ENCODE measurements around the gene FGR. TPM values are rescaled to one million over a fixed set of nuclear protein-coding genes. Genes with fewer than 3 reads are reported as not detected.
A peak's percentile ranks its signal among the peaks of the same experiment; 100 is the strongest.

The FGR gene
- total RNA-seq, 1 experiment from 2014 or later: not detected

GRCh38 chr1:27562534-27563340 is 72.2 kb downstream of the FGR start:
- no TSS peak for BruUV-seq (replicated peaks)
- H3K4me1 ChIP-seq (replicated peaks; ENCODE audit: insufficient read depth): peaks cover 43% of the 10 kb centered on the region
- H3K4me3 ChIP-seq: no peak overlapping the region
- ChIA-PET CTCF (interaction anchor here (1.0 kb wide), 1 partner anchor 38 kb away, joined by 10 read pairs; no protein-coding TSS in a partner anchor), POLR2A (ENCODE audit: unreplicated experiment) (interaction anchor here (0.7 kb wide), 1 partner anchor 300 kb away, joined by 3 read pairs; no protein-coding TSS in a partner anchor)
- H3K27me3 ChIP-seq (ENCODE audit: insufficient read depth, low read depth): no peaks in the 10 kb centered on the region
- no peaks in the 10 kb centered on the region for H3K9me2 ChIP-seq (ENCODE audit: insufficient read depth)
- no peaks in the 10 kb centered on the region for H4K20me1 ChIP-seq (ENCODE audit: insufficient read depth)
- H3K79me2 ChIP-seq (ENCODE audit: low read depth): peaks cover 4% of the 10 kb centered on the region; the same call in 1 of the 2 replicates
- TF ChIP-seq EZH2 (IDR thresholded peaks at IDR 0.05; ENCODE audit: low read depth): no peak
- TF ChIP-seq, protein P1, sequence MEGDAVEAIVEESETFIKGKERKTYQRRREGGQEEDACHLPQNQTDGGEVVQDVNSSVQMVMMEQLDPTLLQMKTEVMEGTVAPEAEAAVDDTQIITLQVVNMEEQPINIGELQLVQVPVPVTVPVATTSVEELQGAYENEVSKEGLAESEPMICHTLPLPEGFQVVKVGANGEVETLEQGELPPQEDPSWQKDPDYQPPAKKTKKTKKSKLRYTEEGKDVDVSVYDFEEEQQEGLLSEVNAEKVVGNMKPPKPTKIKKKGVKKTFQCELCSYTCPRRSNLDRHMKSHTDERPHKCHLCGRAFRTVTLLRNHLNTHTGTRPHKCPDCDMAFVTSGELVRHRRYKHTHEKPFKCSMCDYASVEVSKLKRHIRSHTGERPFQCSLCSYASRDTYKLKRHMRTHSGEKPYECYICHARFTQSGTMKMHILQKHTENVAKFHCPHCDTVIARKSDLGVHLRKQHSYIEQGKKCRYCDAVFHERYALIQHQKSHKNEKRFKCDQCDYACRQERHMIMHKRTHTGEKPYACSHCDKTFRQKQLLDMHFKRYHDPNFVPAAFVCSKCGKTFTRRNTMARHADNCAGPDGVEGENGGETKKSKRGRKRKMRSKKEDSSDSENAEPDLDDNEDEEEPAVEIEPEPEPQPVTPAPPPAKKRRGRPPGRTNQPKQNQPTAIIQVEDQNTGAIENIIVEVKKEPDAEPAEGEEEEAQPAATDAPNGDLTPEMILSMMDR (conservative IDR thresholded peaks at IDR 0.05): no peak
- intact Hi-C loops (cut with micrococcal nuclease; ENCODE audit: unreplicated experiment): no loop called here
- H3K9me3 ChIP-seq (ENCODE audit: insufficient read depth, low read depth): no peaks in the 10 kb centered on the region
- H3K36me3 ChIP-seq (ENCODE audit: low read depth): no peaks in the 10 kb centered on the region
- H3K4me2 ChIP-seq: 0 out of 2 replicates have a peak overlapping the region, but pooled peaks have one; percentile 69
- no peak overlapping the region for H2AFZ ChIP-seq
- no peak overlapping the region for H3K27ac ChIP-seq
- peaks cover 22% of the 10 kb centered on the region; the same call in 1 of the 2 replicates for H3F3A ChIP-seq (ENCODE audit: insufficient read depth, low read depth)
- DNase-seq: no peak

Other genes starting within 250 kb of the FGR start
- gene GPR3, start 242.6 kb downstream of the FGR start, total RNA-seq (2021): 0.98 and 1.2 TPM in 2 replicates
- gene WASF2, start 145.0 kb downstream of the FGR start, total RNA-seq (2021): 96.5 and 134 TPM in 2 replicates
- 45.9 and 48.8 TPM in 2 replicates for gene AHDC1, start 31.0 kb downstream of the FGR start, total RNA-seq (2021)
- gene IFI6, start 37.0 kb upstream of the FGR start, total RNA-seq (2021): 8.6 and 16.4 TPM in 2 replicates
- gene FAM76A, start 90.8 kb upstream of the FGR start, total RNA-seq (2021): 9.4 and 9.9 TPM in 2 replicates
- 19.2 and 23.7 TPM in 2 replicates for gene STX12, start 138.0 kb upstream of the FGR start, total RNA-seq (2021)
- 29.2 and 38.4 TPM in 2 replicates for gene PPP1R8, start 195.6 kb upstream of the FGR start, total RNA-seq (2021)
- gene THEMIS2, start 237.4 kb upstream of the FGR start, total RNA-seq (2021): 3.1 and 10.7 TPM in 2 replicates

All from PC-9 (cell line).